ENCODE results near the gene FSIP1.

Gene FSIP1

DNA sequence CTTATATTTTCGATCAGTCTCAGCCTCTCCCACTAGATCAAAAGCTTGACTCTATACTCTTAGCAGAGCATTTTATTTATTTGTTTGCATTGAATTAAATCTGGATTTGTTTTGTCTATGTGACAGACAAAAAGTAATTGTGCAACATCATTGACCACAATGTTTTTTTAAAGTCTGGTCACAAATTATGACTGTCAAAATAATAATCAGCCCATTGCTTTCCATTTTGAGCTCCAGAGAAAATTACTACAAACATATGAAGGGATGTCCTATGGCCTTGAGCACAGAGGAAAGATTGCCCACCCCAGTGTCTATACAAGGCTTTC, 82.3 kb downstream of the FSIP1 start:
- DNase-seq, result no peak
- in situ Hi-C loops (cut with HindIII; ENCODE audit: low pct_ligation_motif_present, low pct_unique_long_range_greater_than_20kb, low sequenced_read_pairs), result no loop called here

GRCh38 chr15:39699516-39700374, 82.9 kb downstream of the FSIP1 start:
- no peak for DNase-seq

GRCh38 chr15:39698444-39699390, 83.9 kb downstream of the FSIP1 start:
- in situ Hi-C loops (cut with HindIII; ENCODE audit: low pct_ligation_motif_present, low pct_unique_long_range_greater_than_20kb, low sequenced_read_pairs), result no loop called here
- DNase-seq, result no peak

More at GRCh38 chr15:39699516-39700374, 82.9 kb downstream of the FSIP1 start:
- in situ Hi-C loops (cut with HindIII; ENCODE audit: low pct_ligation_motif_present, low pct_unique_long_range_greater_than_20kb, low sequenced_read_pairs), result no loop called here

DNA sequence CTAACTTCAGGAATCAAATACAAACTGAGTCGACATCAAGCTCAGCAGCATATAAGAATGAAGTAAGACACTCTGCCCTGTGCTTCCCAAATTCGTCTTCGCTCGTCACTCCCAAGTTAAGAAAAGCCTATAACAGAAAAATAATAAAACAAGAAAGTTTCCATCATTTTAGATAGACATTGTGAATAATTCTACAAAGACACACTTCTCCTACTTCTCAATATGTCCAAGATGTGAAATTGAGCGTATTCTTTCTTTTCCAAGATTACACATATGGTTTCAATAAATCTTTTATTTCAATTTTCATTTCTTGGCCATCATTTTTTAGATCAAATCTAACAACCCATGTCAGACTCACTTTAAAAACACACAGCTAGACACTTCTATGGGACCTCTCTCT, 85.1 kb downstream of the FSIP1 start:
- in situ Hi-C loops (cut with HindIII; ENCODE audit: low pct_ligation_motif_present, low pct_unique_long_range_greater_than_20kb, low sequenced_read_pairs), result no loop called here
- DNase-seq, result no peak

DNA sequence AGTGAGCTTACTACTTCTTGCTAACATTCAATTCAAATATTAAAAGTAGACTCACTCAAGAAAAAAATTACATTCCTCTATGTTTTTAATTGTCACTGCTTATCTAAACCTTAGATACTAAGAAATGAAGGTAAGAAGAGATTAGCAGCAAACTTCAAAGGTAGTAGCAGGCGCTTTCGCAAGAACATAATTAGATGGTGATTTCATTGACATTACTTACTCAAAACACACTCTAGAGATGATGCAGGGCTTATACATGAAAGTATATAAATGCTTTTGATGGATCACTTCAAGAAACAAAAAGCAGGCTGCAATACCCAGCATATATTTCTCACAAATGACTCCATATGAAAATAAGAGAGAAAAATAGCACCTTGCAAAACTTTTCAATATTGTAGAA, 86.8 kb downstream of the FSIP1 start:
- in situ Hi-C loops (cut with HindIII; ENCODE audit: low pct_ligation_motif_present, low pct_unique_long_range_greater_than_20kb, low sequenced_read_pairs), result no loop called here
- no peak for DNase-seq

DNA sequence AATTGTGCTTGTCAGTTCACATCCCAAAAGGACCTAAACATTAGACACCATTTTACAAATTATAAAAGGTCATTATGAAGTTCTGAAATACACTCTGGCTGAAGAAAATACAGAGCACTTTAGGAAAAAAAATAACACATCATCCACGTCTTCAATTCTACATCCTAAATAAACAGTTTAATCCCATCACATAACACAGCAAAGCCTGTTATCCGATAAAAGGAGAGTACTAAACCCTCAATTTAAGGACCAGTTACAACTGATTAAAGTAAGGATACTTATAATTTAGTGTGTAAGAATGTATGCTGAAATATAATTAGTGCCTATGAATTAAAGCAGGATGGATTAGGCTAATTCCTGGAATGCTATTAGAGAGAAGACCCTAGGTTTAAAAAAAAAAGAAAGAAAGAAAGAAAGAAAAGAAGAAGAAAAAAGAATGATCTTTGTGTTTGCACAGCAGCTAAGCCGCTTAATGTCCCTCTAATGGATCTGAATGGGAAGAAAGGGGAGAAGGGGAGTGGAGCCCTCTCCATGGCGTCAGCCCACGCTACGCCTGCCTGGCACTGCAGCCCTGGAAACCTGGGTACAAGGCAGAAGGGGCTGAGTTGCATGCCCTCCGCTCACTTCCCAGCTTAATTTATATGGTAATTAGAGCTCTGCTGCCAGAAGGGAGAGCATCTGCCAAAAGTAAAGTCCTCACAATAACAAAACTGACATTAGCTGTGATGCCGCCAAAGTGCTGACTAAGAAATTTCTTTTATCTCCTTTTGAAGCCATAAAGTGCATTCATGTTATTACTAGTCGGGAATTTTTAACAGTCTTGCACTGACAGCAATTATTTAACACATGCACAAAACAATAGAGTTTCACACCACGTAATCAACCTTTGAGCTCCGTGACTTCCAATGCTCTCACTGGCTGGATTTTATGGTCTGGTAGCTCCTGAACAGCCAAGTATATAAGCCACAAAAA, 90.0 kb downstream of the FSIP1 start:
- peak; percentile 2 for DNase-seq

GRCh38 chr15:39690881-39691634, 91.6 kb downstream of the FSIP1 start:
- DNase-seq, result no peak
- in situ Hi-C loops (cut with HindIII; ENCODE audit: low pct_ligation_motif_present, low pct_unique_long_range_greater_than_20kb, low sequenced_read_pairs), result no loop called here

More for the DNA sequence above, 90.0 kb downstream of the FSIP1 start:
- in situ Hi-C loops (cut with HindIII; ENCODE audit: low pct_ligation_motif_present, low pct_unique_long_range_greater_than_20kb, low sequenced_read_pairs), result no loop called here

GRCh38 chr15:39687965-39688364, 94.7 kb downstream of the FSIP1 start:
- in situ Hi-C loops (cut with HindIII; ENCODE audit: low pct_ligation_motif_present, low pct_unique_long_range_greater_than_20kb, low sequenced_read_pairs), result no loop called here
- DNase-seq, result no peak

- in situ Hi-C loops (cut with HindIII; ENCODE audit: low pct_ligation_motif_present, low pct_unique_long_range_greater_than_20kb, low sequenced_read_pairs), result no loop called here
Measured at GRCh38 chr15:39685999-39686613, 96.5 kb downstream of the FSIP1 start.

GRCh38 chr15:39685367-39685766, 97.3 kb downstream of the FSIP1 start:
- DNase-seq, result no peak
- in situ Hi-C loops (cut with HindIII; ENCODE audit: low pct_ligation_motif_present, low pct_unique_long_range_greater_than_20kb, low sequenced_read_pairs), result no loop called here

More at GRCh38 chr15:39685999-39686613, 96.5 kb downstream of the FSIP1 start:
- DNase-seq, result peak; percentile 52

DNA sequence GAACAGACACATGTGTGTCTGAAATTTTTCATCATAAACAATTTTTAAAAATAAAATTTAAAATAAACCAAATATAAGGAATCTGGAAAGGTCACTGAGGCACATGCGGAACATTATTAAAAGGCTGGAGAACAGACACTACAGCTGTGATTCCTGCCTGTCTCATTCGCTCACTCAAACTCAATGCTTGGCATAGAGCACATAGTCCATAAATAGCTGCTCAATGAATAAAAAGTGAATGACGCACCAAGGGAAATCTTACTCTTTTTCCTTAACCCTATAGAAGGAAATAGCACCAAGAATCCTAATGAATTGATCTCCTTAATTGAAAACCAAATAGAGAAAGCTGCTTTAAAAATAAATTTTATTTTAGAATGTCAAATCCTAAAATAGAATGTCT, 98.4 kb downstream of the FSIP1 start:
- in situ Hi-C loops (cut with HindIII; ENCODE audit: low pct_ligation_motif_present, low pct_unique_long_range_greater_than_20kb, low sequenced_read_pairs), result no loop called here

DNA sequence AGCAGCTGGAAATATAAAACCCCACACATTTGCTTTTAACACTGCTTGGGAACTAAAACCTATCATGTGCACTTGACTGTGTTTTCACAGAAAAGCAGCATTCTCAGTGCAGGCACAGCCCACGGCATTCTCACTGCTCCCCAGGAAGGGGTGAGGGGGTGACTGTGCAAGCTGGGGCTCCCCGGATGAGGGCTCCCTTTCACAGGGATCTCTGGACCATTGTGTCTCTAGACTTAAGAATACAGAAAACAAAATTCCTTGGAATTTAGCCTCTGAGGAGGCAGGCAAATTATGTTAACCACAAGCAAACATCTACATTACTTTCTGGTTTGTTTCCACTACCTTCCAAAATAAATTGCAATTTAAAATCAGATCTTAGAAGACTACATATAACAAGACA, 100.3 kb downstream of the FSIP1 start:
- in situ Hi-C loops (cut with HindIII; ENCODE audit: low pct_ligation_motif_present, low pct_unique_long_range_greater_than_20kb, low sequenced_read_pairs), result no loop called here
- no peak for DNase-seq

More for the DNA sequence above, 98.4 kb downstream of the FSIP1 start:
- no peak for DNase-seq

GRCh38 chr15:39680868-39681267, 101.8 kb downstream of the FSIP1 start:
- DNase-seq, result no peak
- in situ Hi-C loops (cut with HindIII; ENCODE audit: low pct_ligation_motif_present, low pct_unique_long_range_greater_than_20kb, low sequenced_read_pairs), result no loop called here

- DNase-seq, result no peak
- in situ Hi-C loops (cut with HindIII; ENCODE audit: low pct_ligation_motif_present, low pct_unique_long_range_greater_than_20kb, low sequenced_read_pairs), result no loop called here
Measured at GRCh38 chr15:39672666-39673065, 110.0 kb downstream of the FSIP1 start.

GRCh38 chr15:39672184-39672583, 110.5 kb downstream of the FSIP1 start:
- no peak for DNase-seq
- in situ Hi-C loops (cut with HindIII; ENCODE audit: low pct_ligation_motif_present, low pct_unique_long_range_greater_than_20kb, low sequenced_read_pairs), result no loop called here

DNA sequence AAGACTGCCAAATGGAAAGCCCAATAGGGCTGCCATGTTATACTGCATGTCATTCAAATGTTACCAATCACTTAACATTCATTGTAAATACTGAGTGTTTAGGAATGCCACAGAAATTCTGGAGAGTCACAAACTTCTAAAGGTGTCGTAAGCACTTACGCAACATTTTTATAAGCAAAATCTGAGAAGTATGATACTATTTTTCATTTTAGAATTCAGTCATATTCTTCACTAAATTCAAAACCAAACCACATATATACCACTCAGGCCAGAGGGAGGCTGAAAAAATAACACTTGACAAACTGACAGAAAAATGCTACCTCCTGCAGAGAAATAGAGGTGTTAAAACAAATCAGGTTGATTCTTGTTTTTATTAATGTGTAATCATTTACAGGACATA, 112.0 kb downstream of the FSIP1 start:
- in situ Hi-C loops (cut with HindIII; ENCODE audit: low pct_ligation_motif_present, low pct_unique_long_range_greater_than_20kb, low sequenced_read_pairs), result no loop called here
- DNase-seq, result no peak

GRCh38 chr15:39669661-39670060, 113.0 kb downstream of the FSIP1 start:
- in situ Hi-C loops (cut with HindIII; ENCODE audit: low pct_ligation_motif_present, low pct_unique_long_range_greater_than_20kb, low sequenced_read_pairs), result no loop called here
- no peak for DNase-seq

All from ACHN (cell line).